Heart left ventricle (tissue), 13 donors: Measurements from ENCODE around the gene LTN1.

Experiments used
- CTCF ChIP-seq, 12 donors: fragments of 200-600 bp; sonication (generic) in 4 of 12; IDR thresholded peaks; one replicate each; pipeline versions ENCODE4 v1.5.0 to v1.8.0; 2018 to 2022; ENCODE audit warnings: antibody characterized with exemption in 12 of 12, mild to moderate bottlenecking in 5 of 12
- POLR2A ChIP-seq, 2 donors: fragments of 450-650 bp; IDR thresholded peaks; one replicate each; pipeline ENCODE4 v1.6.1; 2017; ENCODE audit warnings: antibody characterized with exemption in 2 of 2, mild to moderate bottlenecking in 2 of 2, moderate library complexity in 2 of 2
- donor health status: ischemic (EF 13 %, LVEDD 7.1; RV severe dilation, severe dysfunction).
- donor health status: DM: no; HTN: yes; CAD: no.
- donor health status: DM: no; HTN: no; CAD: no.
- donor health status: ischemic (EF 25% LVEDD 6.9; RV normal size, moderate dysfunction).
- donor health status: ischemic (EF 25% LVEDD 5.7; RV mildly dilated, moderate dysfunction).
- donor health status: ischemic (EF 35%, LVEDD 5.7; RV mildly dilated, moderate dysfunction).
- donor health status: nonischemic (EF 11% LVEDD 7.7; RV severe dilation, severe dysfunction).
- donor health status: DM: yes; HTN: yes; CAD: no.
- donor health status: PGD.
- donor health status: ischemic (EF 29% LVEDD 5.4; RV normal size, mild dysfunction).
- donor health status: nonischemic (EF 23%, LVEDD 6.1; RV moderate dilation, normal function).

- TF ChIP-seq CTCF (IDR thresholded peaks at IDR 0.05) (no peak), POLR2A (IDR thresholded peaks at IDR 0.05) (no peak)
These were observed 82.3 kb downstream of the LTN1 start for GRCh38 chr21:28910280-28910887.
